Measurements from ENCODE around the gene CCDC183.
"Not testable (repeated sequence)": the region's sequence is repeated elsewhere in the genome, so short reads cannot be mapped to it uniquely, and the experiment has no call there.

CCDC183 gene

GRCh38 chr9:136784997-136785361, 11.2 kb upstream of the CCDC183 start:
- DNase-seq: no peak

GRCh38 chr9:136785565-136786355, 10.4 kb upstream of the CCDC183 start:
- not testable (repeated sequence) for DNase-seq

GRCh38 chr9:136786451-136786850, 9.7 kb upstream of the CCDC183 start:
- DNase-seq: peak in 37 of 56 donors; percentile 7 to 77 (median 51)

- not testable (repeated sequence) for DNase-seq
Measured at GRCh38 chr9:136786983-136787382, 9.2 kb upstream of the CCDC183 start.

GRCh38 chr9:136787690-136788400, 8.3 kb upstream of the CCDC183 start:
- peak in 45 of 56 donors; percentile 20 to 76 (median 46) for DNase-seq

- DNase-seq: not testable (repeated sequence)
Measured at GRCh38 chr9:136788644-136789522, 7.3 kb upstream of the CCDC183 start.

- DNase-seq: no peak
Measured at GRCh38 chr9:136789523-136789937, 6.6 kb upstream of the CCDC183 start.

- DNase-seq: peak; percentile 93 to 100 (median 100)
Measured at GRCh38 chr9:136790640-136791515, 5.3 kb upstream of the CCDC183 start, which contains the start of gene TMEM141. Gene TMEM141 (plus strand): TSS chr9:136791344. CDS start chr9:136791371, 27 bp downstream.

GRCh38 chr9:136791516-136792276, 4.4 kb upstream of the CCDC183 start:
- peak in 12 of 56 donors; percentile 33 to 68 (median 47) for DNase-seq

DNA sequence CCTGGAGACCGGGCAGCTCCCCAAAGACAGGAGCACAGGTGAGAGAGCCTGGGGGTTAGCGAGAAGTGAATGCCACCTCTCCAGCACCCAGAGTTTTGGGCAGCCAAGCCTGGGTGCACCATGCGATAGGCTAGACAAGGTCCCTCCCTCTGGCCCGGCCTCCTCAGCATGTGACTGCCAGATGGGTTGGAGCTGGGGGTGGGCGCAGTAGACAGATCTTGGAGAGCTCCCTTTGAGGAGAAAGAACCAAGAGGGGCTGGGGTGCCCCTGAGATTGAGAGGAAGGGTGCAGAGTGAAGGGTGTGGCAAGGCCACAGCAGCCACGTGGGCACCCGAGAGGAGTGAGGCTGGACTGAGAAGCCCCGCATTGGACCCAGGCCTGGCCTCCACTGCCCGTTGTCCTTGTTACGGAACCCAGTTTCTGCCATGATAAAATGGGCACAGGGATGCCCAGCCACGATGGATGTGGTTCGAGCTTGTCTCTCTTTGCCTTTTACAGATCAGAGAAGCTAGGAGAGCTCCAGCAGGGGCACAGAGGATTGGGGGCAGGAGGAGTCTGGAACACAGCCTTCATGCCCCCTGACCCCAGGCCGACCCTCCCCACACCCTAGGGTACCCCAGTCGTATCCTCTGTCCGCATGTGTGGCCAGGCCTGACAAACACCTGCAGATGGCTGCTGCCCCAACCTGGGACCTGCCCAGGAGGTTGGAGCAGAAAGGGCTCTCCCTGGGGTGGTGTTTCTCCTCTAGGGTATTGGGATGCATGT, 3.6 kb upstream of the CCDC183 start:
- DNase-seq: no peak

DNA sequence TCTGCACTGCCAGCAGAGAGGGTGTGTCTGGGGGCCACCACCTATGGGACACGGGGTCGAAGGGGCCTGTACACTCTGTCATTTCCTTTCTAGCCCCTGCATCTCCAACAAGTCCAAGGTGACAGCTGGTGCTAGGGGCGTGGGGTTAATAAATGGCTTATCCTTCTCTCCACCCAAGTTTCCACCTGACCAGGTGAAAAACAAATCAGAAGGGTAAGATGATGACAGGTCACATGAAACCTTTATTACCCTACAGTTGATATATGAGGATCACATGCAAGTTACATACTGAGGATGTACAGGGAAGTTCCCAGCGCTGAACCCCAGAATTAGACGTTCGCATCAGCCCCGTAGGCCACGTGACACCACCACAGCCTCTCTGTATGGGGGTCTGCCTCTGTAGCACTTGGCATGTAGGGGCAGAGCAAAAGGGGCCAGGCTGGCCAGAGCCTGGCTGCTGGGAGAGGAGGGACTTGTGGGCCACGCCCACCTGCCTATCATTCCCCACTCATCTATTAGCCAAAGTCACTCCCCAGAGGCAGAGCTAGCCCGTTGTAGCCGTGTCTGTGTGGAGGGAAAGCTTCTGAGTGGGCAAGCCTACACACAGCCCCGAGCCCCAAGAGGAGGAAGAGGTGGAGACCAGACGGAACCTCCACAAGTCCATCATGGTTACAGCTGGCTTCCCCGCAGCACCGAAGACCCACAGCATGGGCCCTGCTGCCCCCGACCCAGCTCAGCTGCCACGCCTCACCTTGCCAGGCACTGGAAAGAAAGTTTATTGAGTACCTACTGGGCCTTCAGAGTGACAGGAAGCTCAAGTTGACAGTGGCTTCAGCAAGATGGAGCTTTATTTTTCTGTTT, 2.8 kb upstream of the CCDC183 start:
- no peak for DNase-seq

GRCh38 chr9:136794281-136794999, 1.7 kb upstream of the CCDC183 start:
- DNase-seq: no peak

DNA sequence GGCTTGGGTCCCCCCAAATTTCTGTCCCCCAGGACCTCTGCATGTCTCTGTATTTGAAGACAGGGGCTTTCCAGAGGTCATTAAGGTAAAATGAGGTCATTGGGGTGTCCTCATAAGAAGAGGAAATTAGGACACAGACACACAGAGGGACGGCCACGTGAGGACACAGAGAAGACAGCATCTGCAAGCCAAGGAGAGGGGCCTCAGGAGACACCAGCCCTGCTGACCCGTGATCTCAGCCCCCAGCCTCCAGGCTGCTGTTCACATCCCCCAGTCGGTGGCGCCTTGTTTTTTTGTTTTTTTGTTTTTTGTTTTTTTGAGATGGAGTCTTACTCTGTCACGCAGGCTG, 1.2 kb upstream of the CCDC183 start:
- DNase-seq: no peak

- DNase-seq: not testable (repeated sequence)
Measured at GRCh38 chr9:136796775-136797347, 723 bp downstream of the CCDC183 start.

- no peak for DNase-seq
Measured at GRCh38 chr9:136798708-136799078, 2.6 kb downstream of the CCDC183 start.

DNA sequence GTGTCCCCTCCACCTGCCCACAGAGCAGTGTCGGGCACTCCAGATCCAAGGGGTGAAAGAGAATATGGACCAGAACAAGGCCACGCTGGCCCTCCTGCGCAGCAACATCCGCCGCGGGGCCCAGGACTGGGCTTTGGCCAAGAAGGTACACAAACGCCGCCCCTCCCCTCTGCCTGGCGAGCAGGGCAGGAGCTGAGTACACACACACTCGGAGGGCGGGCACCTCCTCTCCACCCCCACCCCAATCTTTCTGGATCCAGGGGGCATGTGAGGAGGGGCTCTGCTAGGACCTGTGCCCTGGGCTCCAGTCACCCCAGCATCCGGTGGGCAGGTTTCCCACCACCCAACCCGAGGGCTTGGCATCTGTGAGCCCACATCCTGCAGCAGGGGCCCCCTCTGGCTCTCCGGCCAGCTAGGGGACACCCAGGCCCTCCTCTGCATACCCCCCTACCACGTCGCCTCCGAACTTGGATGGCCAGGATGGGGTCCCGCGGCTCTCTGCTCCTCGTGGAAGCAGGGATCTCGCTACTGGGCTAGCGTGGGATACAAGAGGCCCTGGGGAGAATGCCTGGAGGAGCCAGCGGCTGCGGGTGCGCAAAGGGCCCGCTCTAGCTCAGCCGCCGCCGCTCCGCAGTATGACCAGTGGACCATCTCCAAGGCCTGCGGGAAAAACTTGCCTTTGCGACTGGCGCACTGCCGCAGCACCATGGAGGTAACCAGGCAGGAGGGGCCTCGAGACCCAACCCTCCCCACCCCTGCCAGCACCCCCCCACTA, 3.1 kb downstream of the CCDC183 start:
- DNase-seq: no peak

Measured in amygdala (tissue), 56 donors.